Measurements from ENCODE around the gene PTGES. TPM values are rescaled to one million over a fixed set of nuclear protein-coding genes. Genes with fewer than 3 reads are reported as not detected.
"Not testable (repeated sequence)": the region's sequence is repeated elsewhere in the genome, so short reads cannot be mapped to it uniquely, and the experiment has no call there.

The PTGES gene
- total RNA-seq, 1 experiment from 2014 or later: 2.4 TPM

DNA sequence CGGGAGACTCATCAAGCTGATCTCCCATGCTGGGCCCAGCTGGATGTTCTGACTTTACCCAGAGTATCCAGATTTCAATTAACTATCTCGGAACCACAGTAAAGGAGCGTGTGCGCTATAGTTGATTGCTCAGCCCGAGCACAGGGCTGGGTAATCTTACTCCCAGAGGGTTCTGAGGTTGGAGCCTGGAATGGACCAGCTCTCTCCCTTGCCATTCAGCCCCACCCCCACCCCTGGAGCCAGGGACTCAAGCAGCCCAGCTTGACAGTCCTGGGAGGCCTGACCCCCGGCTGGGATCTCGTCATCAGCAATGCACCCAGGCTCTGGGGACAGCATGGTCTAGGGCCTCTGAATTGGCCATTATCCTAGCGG lies 23.7 kb upstream of the PTGES start:
- no peaks in the 10 kb centered on the region for H3K27me3 ChIP-seq (ENCODE audit: insufficient read depth, low read length)
- no peak overlapping the region for H2AFZ ChIP-seq (ENCODE audit: low read length)
- H3K79me2 ChIP-seq (ENCODE audit: insufficient read depth, low read length): no peaks in the 10 kb centered on the region
- no peak overlapping the region for H3K56ac ChIP-seq (ENCODE audit: insufficient read length, low read depth, low read length)
- H3K23me2 ChIP-seq (ENCODE audit: insufficient read length, low read depth, low read length, poor library complexity, severe bottlenecking): no peaks in the 10 kb centered on the region
- Mint-ChIP-seq H3K4me3 (no peak overlapping the region), H3K36me3 (ENCODE audit: insufficient read depth in 1 of 3, low read depth in 3 of 3) (no peaks in the 10 kb centered on the region), H3K4me1 (peaks cover 10 to 12% of the 10 kb centered on the region in 2 experiments), H3K27me3 (ENCODE audit: low read depth) (peaks cover 18% of the 10 kb centered on the region), H3K27ac (no peak overlapping the region), H3K9me3 (no peaks in the 10 kb centered on the region)
- H2BK15ac ChIP-seq (ENCODE audit: low read depth, low read length): no peak overlapping the region
- no peak overlapping the region for H4K5ac ChIP-seq (ENCODE audit: insufficient read length, low read depth, low read length)
- H3K18ac ChIP-seq (ENCODE audit: insufficient read length, low read depth, low read length): no peak overlapping the region
- no peak overlapping the region for H3T11ph ChIP-seq (ENCODE audit: low read length)
- H3K9ac ChIP-seq (ENCODE audit: extremely low read depth, insufficient read length, low read length): no peak overlapping the region
- H3K9me3 ChIP-seq (ENCODE audit: control insufficient read depth, low read depth, low read length): no peaks in the 10 kb centered on the region
- no peak overlapping the region for H3K4me2 ChIP-seq (ENCODE audit: insufficient read depth, insufficient read length, low read length)
- H2BK12ac ChIP-seq (ENCODE audit: insufficient read length, low read depth, low read length): no peak overlapping the region
- no peak overlapping the region for H3K4ac ChIP-seq (ENCODE audit: low read depth, low read length)
- H3K14ac ChIP-seq (ENCODE audit: insufficient read depth, low read length): no peak overlapping the region
- H2AK5ac ChIP-seq (ENCODE audit: insufficient read length, low read length): no peak overlapping the region
- H4K20me1 ChIP-seq (ENCODE audit: control insufficient read depth, insufficient read depth, insufficient read length): peaks cover 2% of the 10 kb centered on the region
- H3K27ac ChIP-seq (ENCODE audit: insufficient read length, low read depth, low read length): no peak overlapping the region
- no peak for DNase-seq
- no CpG with 5 or more reads among the region's 8 CpGs for WGBS (ENCODE audit: extremely low coverage, insufficient read length, low lambda C conversion rate)
- H4K91ac ChIP-seq (ENCODE audit: insufficient read length, low read depth, low read length): no peak overlapping the region
- TF ChIP-seq, protein P1, sequence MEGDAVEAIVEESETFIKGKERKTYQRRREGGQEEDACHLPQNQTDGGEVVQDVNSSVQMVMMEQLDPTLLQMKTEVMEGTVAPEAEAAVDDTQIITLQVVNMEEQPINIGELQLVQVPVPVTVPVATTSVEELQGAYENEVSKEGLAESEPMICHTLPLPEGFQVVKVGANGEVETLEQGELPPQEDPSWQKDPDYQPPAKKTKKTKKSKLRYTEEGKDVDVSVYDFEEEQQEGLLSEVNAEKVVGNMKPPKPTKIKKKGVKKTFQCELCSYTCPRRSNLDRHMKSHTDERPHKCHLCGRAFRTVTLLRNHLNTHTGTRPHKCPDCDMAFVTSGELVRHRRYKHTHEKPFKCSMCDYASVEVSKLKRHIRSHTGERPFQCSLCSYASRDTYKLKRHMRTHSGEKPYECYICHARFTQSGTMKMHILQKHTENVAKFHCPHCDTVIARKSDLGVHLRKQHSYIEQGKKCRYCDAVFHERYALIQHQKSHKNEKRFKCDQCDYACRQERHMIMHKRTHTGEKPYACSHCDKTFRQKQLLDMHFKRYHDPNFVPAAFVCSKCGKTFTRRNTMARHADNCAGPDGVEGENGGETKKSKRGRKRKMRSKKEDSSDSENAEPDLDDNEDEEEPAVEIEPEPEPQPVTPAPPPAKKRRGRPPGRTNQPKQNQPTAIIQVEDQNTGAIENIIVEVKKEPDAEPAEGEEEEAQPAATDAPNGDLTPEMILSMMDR (conservative IDR thresholded peaks at IDR 0.05): no peak
- H2BK20ac ChIP-seq (ENCODE audit: low read depth, low read length, poor library complexity, severe bottlenecking): no peak overlapping the region
- H2BK5ac ChIP-seq (ENCODE audit: insufficient read length, low read length): no peak overlapping the region
- H3K79me1 ChIP-seq (ENCODE audit: insufficient read depth, low read depth, low read length, poor library complexity, severe bottlenecking): no peaks in the 10 kb centered on the region
- no peak overlapping the region for H4K8ac ChIP-seq (replicated peaks; ENCODE audit: insufficient read length, low read depth, low read length)
- no peak overlapping the region for H2BK120ac ChIP-seq (ENCODE audit: low read depth, low read length, poor library complexity, severe bottlenecking)
- no peak overlapping the region for H3K23ac ChIP-seq (ENCODE audit: insufficient read length, low read depth, low read length)
- no peaks in the 10 kb centered on the region for H3K4me1 ChIP-seq (ENCODE audit: insufficient read depth, low read length)

DNA sequence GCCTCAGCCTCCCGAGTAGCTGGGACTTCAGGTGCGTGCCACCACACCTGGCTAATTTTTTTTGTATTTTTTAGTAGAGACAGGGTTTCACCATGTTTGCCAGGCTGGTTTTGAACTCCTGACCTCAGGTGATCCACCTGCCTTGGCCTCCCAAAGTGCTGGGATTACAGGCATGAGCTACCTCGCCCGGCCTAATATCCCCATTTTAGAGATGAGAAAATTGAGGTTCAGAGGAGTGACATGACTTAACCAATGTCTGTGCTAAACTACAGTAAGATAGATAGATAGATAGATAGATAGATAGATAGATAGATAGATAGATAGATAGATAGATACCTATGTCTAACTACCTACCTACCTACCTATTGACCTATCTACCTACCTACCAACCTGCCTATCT lies 23.3 kb upstream of the PTGES start:
- not testable (repeated sequence) for H2BK120ac ChIP-seq (ENCODE audit: low read depth, low read length, poor library complexity, severe bottlenecking); H3K27ac Mint-ChIP-seq; H3K14ac ChIP-seq (ENCODE audit: insufficient read depth, low read length); H3K23ac ChIP-seq (ENCODE audit: insufficient read length, low read depth, low read length); H3K4ac ChIP-seq (ENCODE audit: low read depth, low read length); H3K79me1 ChIP-seq (ENCODE audit: insufficient read depth, low read depth, low read length, poor library complexity, severe bottlenecking); H3K4me3 Mint-ChIP-seq; H3K27me3 ChIP-seq (ENCODE audit: insufficient read depth, low read length); H3K9me3 Mint-ChIP-seq; DNase-seq; H2BK20ac ChIP-seq (ENCODE audit: low read depth, low read length, poor library complexity, severe bottlenecking); H3K27ac ChIP-seq (ENCODE audit: insufficient read length, low read depth, low read length); H3K79me2 ChIP-seq (ENCODE audit: insufficient read depth, low read length); H3K56ac ChIP-seq (ENCODE audit: insufficient read length, low read depth, low read length); H2BK15ac ChIP-seq (ENCODE audit: low read depth, low read length); H3K4me1 ChIP-seq (ENCODE audit: insufficient read depth, low read length); H2AFZ ChIP-seq (ENCODE audit: low read length); H4K5ac ChIP-seq (ENCODE audit: insufficient read length, low read depth, low read length); H3K9me3 ChIP-seq (ENCODE audit: control insufficient read depth, low read depth, low read length); H3K23me2 ChIP-seq (ENCODE audit: insufficient read length, low read depth, low read length, poor library complexity, severe bottlenecking); H2AK5ac ChIP-seq (ENCODE audit: insufficient read length, low read length); H2BK12ac ChIP-seq (ENCODE audit: insufficient read length, low read depth, low read length); H3T11ph ChIP-seq (ENCODE audit: low read length); H3K18ac ChIP-seq (ENCODE audit: insufficient read length, low read depth, low read length); H3K4me2 ChIP-seq (ENCODE audit: insufficient read depth, insufficient read length, low read length); H4K91ac ChIP-seq (ENCODE audit: insufficient read length, low read depth, low read length); H3K9ac ChIP-seq (ENCODE audit: extremely low read depth, insufficient read length, low read length); H4K8ac ChIP-seq (replicated peaks; ENCODE audit: insufficient read length, low read depth, low read length); H3K36me3 Mint-ChIP-seq (ENCODE audit: insufficient read depth in 1 of 3, low read depth in 3 of 3); H4K20me1 ChIP-seq (ENCODE audit: control insufficient read depth, insufficient read depth, insufficient read length); H2BK5ac ChIP-seq (ENCODE audit: insufficient read length, low read length)
- WGBS (ENCODE audit: extremely low coverage, insufficient read length, low lambda C conversion rate): no CpG with 5 or more reads among the region's 4 CpGs
- Mint-ChIP-seq H3K27me3 (ENCODE audit: low read depth) (peaks cover 18% of the 10 kb centered on the region), H3K4me1 (peaks cover 10 to 12% of the 10 kb centered on the region in 2 experiments)

Data from H9 (cell line).